Right cardiac atrium (tissue), 5 donors: ENCODE results near the gene SLC38A2. TPM values are rescaled to one million over a fixed set of nuclear protein-coding genes. Genes with fewer than 3 reads are reported as not detected.

Experiments
- ATAC-seq, 2 donors: fragments of 200-7000 bp; cut with Tn5 transposase; one replicate each; pipeline versions ENCODE4 v1.8.0 to v1.9.1; 2020; ENCODE audit warnings: moderate library complexity in 2 of 2, mild to moderate bottlenecking in 1 of 2
- DNase-seq, 3 donors: peaks; one replicate each; pipeline ENCODE4 v3.0.0-alpha.2; 2020
- H3K27ac ChIP-seq: one replicate; pipeline ENCODE4 v1.5.1; 2013; ENCODE audit warnings: mild to moderate bottlenecking, low read length, control low read depth, moderate library complexity
- H3K27me3 ChIP-seq: one replicate; pipeline ENCODE4 v1.6.1; 2013; ENCODE audit not compliant: control insufficient read depth, insufficient read depth
- H3K4me1 ChIP-seq: one replicate; pipeline ENCODE4 v1.6.1; 2013; ENCODE audit warnings: low read length; ENCODE audit not compliant: control insufficient read depth, insufficient read depth
- H3K4me3 ChIP-seq: one replicate; pipeline ENCODE4 v1.5.1; 2013; ENCODE audit warnings: low read length, control low read depth
- H3K9me3 ChIP-seq: one replicate; pipeline ENCODE4 v1.6.1; 2013; ENCODE audit warnings: low read length; ENCODE audit not compliant: control insufficient read depth
- WGBS: extraction: QIAGEN DNeasy Blood & Tissue Kit; methylation state at CpG from one replicate; pipeline ENCODE4 v1.1.7; 2013; 5-methylcytosine and 5-hydroxymethylcytosine counted together
- intact Hi-C, 4 donors: fragments of 100-400 bp; cut with DNase I; formaldehyde crosslinking; loops; one replicate each; pipeline versions ENCODE4 v1.11.0 to v1.14.0; 2022 to 2023
- polyA plus RNA-seq: library from polyadenylated mRNA; stranded (reverse); fragments of 200-250 nt; gene quantifications from one replicate; pipeline ENCODE4 v1.2.3, GENCODE V29; 2013
- total RNA-seq, 4 donors: library from RNA; stranded (reverse); fragmentation: NEBNext Ultra II Directional; extraction: Animal tissue kit (Norgen Biotek cat#: 25700); gene quantifications; one replicate each; pipeline ENCODE4 v1.2.1, GENCODE V29; 2021
- donor health status: healthy with polysubstance abuse.
- donor health status: DM: no; HTN: yes; CAD: no.
- donor health status: DM: no; HTN: no; CAD: no.
- donor health status: DM: no; HTN: yes; CAD: no; lungs with severe emphysema.
- donor health status: DM: yes; HTN: yes; CAD: no.

Gene SLC38A2
- total and polyA plus RNA-seq, 5 donors, result 69.5 to 143 (median 104) TPM

- ATAC-seq (no peak), DNase-seq (no peak)
- H3K9me3 ChIP-seq, result no peaks in the 10 kb centered on the region
- no peaks in the 10 kb centered on the region for H3K4me1 ChIP-seq
- intact Hi-C loops, result no loop called here
- no peak overlapping the region for H3K4me3 ChIP-seq
- H3K27me3 ChIP-seq, result no peaks in the 10 kb centered on the region
- no peak overlapping the region for H3K27ac ChIP-seq
- 61% methylated on average over 4 of the region's 4 CpGs for WGBS
These were observed 22.8 kb upstream of the SLC38A2 start for GRCh38 chr12:46395388-46395787.

GRCh38 chr12:46391630-46392029 lies 19.1 kb upstream of the SLC38A2 start:
- WGBS, result 57% methylated on average over 1 of the region's 1 CpG
- ATAC-seq, result no peak
- H3K4me1 ChIP-seq, result peaks cover 7% of the 10 kb centered on the region

GRCh38 chr12:46390881-46391280 lies 18.3 kb upstream of the SLC38A2 start:
- Histone ChIP-seq H3K27me3 (no peaks in the 10 kb centered on the region), H3K4me1 (peaks cover 7% of the 10 kb centered on the region), H3K4me3 (no peak overlapping the region), H3K9me3 (no peaks in the 10 kb centered on the region), H3K27ac (no peak overlapping the region)
- ATAC-seq, result no peak
- intact Hi-C loops, result loop anchor here in 1 of 4 donors (5.0 kb wide), 1 partner anchor 86 kb away; no protein-coding TSS in a partner anchor
- no peak for DNase-seq
- WGBS, result 71% methylated on average over 4 of the region's 4 CpGs

More at GRCh38 chr12:46391630-46392029, 19.1 kb upstream of the SLC38A2 start:
- H3K9me3 ChIP-seq, result no peaks in the 10 kb centered on the region
- peak in 1 of 3 donors; percentile 49 for DNase-seq
- H3K27me3 ChIP-seq, result no peaks in the 10 kb centered on the region
- intact Hi-C loops, result loop anchor here in 1 of 4 donors (5.0 kb wide), 1 partner anchor 86 kb away; no protein-coding TSS in a partner anchor
- H3K27ac ChIP-seq, result no peak overlapping the region
- no peak overlapping the region for H3K4me3 ChIP-seq

GRCh38 chr12:46390304-46390703 lies 17.7 kb upstream of the SLC38A2 start:
- intact Hi-C loops, result loop anchor here in 1 of 4 donors (5.0 kb wide), 1 partner anchor 87 kb away; no protein-coding TSS in a partner anchor
- DNase-seq, result no peak
- H3K27ac ChIP-seq, result peak overlapping the region; percentile 49
- WGBS, result 93% methylated on average over 1 of the region's 1 CpG
- H3K27me3 ChIP-seq, result no peaks in the 10 kb centered on the region
- no peak for ATAC-seq
- no peaks in the 10 kb centered on the region for H3K9me3 ChIP-seq
- peaks cover 9% of the 10 kb centered on the region for H3K4me1 ChIP-seq
- H3K4me3 ChIP-seq, result no peak overlapping the region

- Histone ChIP-seq H3K27me3 (no peaks in the 10 kb centered on the region), H3K9me3 (no peaks in the 10 kb centered on the region), H3K27ac (peak overlapping the region; percentile 42), H3K4me1 (peaks cover 10% of the 10 kb centered on the region), H3K4me3 (no peak overlapping the region)
- DNase-seq (peak in 1 of 3 donors; percentile 78), ATAC-seq (peak; percentile 84 to 88)
- intact Hi-C loops, result loop anchor here in 1 of 4 donors (10.0 kb wide), 1 partner anchor 76 kb away; no protein-coding TSS in a partner anchor
- 44% methylated on average over 2 of the region's 2 CpGs for WGBS
These were observed 16.6 kb upstream of the SLC38A2 start for GRCh38 chr12:46389031-46389616.

- no peaks in the 10 kb centered on the region for H3K9me3 ChIP-seq
- H3K4me1 ChIP-seq, result peaks cover 10% of the 10 kb centered on the region
- H3K27me3 ChIP-seq, result no peaks in the 10 kb centered on the region
- intact Hi-C loops, result loop anchor here in 1 of 4 donors (10.0 kb wide), 1 partner anchor 76 kb away; no protein-coding TSS in a partner anchor
- DNase-seq (no peak), ATAC-seq (no peak)
- H3K27ac ChIP-seq, result peak overlapping the region; percentile 42
- no peak overlapping the region for H3K4me3 ChIP-seq
- WGBS, result 64% methylated on average over 3 of the region's 3 CpGs
These were observed 16.0 kb upstream of the SLC38A2 start for GRCh38 chr12:46388427-46389021.

- H3K4me3 ChIP-seq, result no peak overlapping the region
- no peaks in the 10 kb centered on the region for H3K9me3 ChIP-seq
- DNase-seq, result no peak
- intact Hi-C loops, result loop anchor here in 1 of 4 donors (10.0 kb wide), 1 partner anchor 77 kb away; no protein-coding TSS in a partner anchor
- peak overlapping the region; percentile 36 for H3K27ac ChIP-seq
- 88% methylated on average over 6 of the region's 6 CpGs for WGBS
- H3K27me3 ChIP-seq, result no peaks in the 10 kb centered on the region
- H3K4me1 ChIP-seq, result peaks cover 10% of the 10 kb centered on the region
- no peak for ATAC-seq
These were observed 15.1 kb upstream of the SLC38A2 start for GRCh38 chr12:46387670-46388069.

- intact Hi-C loops, result loop anchor here in 1 of 4 donors (10.0 kb wide), 1 partner anchor 78 kb away; no protein-coding TSS in a partner anchor
- 9% methylated on average over 7 of the region's 7 CpGs for WGBS
- peaks cover 10% of the 10 kb centered on the region for H3K4me1 ChIP-seq
- DNase-seq, result peak; percentile 51 to 75 (median 66)
- peak overlapping the region; percentile 12 for H3K4me3 ChIP-seq
- H3K9me3 ChIP-seq, result no peaks in the 10 kb centered on the region
- peak overlapping the region; percentile 43 for H3K27ac ChIP-seq
- H3K27me3 ChIP-seq, result no peaks in the 10 kb centered on the region
- ATAC-seq, result no peak
These were observed 14.5 kb upstream of the SLC38A2 start for GRCh38 chr12:46386877-46387629.

GRCh38 chr12:46386360-46386867 lies 13.8 kb upstream of the SLC38A2 start:
- H3K4me1 ChIP-seq, result peaks cover 10% of the 10 kb centered on the region
- H3K4me3 ChIP-seq, result no peak overlapping the region
- intact Hi-C loops, result loop anchor here in 1 of 4 donors (10.0 kb wide), 1 partner anchor 78 kb away; no protein-coding TSS in a partner anchor
- H3K9me3 ChIP-seq, result no peaks in the 10 kb centered on the region
- H3K27ac ChIP-seq, result no peak overlapping the region
- WGBS, result 48% methylated on average over 3 of the region's 3 CpGs
- DNase-seq (no peak), ATAC-seq (no peak)
- H3K27me3 ChIP-seq, result no peaks in the 10 kb centered on the region

GRCh38 chr12:46385438-46385837 lies 12.9 kb upstream of the SLC38A2 start:
- DNase-seq, result no peak
- no peak overlapping the region for H3K4me3 ChIP-seq
- intact Hi-C loops, result loop anchor here in 1 of 4 donors (10.0 kb wide), 1 partner anchor 79 kb away; no protein-coding TSS in a partner anchor
- whole genome bisulfite sequencing, result 84% methylated on average over 5 of the region's 5 CpGs
- no peak for ATAC-seq
- H3K27me3 ChIP-seq, result no peaks in the 10 kb centered on the region
- H3K4me1 ChIP-seq, result peaks cover 10% of the 10 kb centered on the region
- peak overlapping the region; percentile 80 for H3K27ac ChIP-seq
- H3K9me3 ChIP-seq, result no peaks in the 10 kb centered on the region
